Omental fat pad (tissue), 4 donors: Measurements from ENCODE around the gene N4BP2. TPM values are rescaled to one million over a fixed set of nuclear protein-coding genes. Genes with fewer than 3 reads are reported as not detected.

ENCODE experiments used
- ATAC-seq: fragments of 150-250 bp; one replicate; pipeline ENCODE4 v1.9.1; 2016; ENCODE audit warnings: mild to moderate bottlenecking, moderate library complexity; ENCODE audit not compliant: low FRiP score
- DNase-seq: peaks from one replicate; pipeline ENCODE4 v3.0.0-alpha.2; 2019; ENCODE audit warnings: low spot score
- total RNA-seq, 4 donors: library from RNA; depleted of rRNA; stranded (reverse); fragments of >200 nt; gene quantifications; one replicate each; pipeline ENCODE4 v1.1.0, GENCODE V29; 2016
- TF ChIP-seq, protein P1 (sequence below), 3 donors: fragments of 450-650 bp; IDR thresholded peaks; one replicate each; pipeline ENCODE4 v1.5.1; 2016 to 2017; ENCODE audit warnings: antibody characterized with exemption in 3 of 3, mild to moderate bottlenecking in 3 of 3, moderate library complexity in 2 of 3

Gene N4BP2
- total RNA-seq, 4 donors from 2014 or later, result 6.5 to 9.2 (median 9.0) TPM

DNA sequence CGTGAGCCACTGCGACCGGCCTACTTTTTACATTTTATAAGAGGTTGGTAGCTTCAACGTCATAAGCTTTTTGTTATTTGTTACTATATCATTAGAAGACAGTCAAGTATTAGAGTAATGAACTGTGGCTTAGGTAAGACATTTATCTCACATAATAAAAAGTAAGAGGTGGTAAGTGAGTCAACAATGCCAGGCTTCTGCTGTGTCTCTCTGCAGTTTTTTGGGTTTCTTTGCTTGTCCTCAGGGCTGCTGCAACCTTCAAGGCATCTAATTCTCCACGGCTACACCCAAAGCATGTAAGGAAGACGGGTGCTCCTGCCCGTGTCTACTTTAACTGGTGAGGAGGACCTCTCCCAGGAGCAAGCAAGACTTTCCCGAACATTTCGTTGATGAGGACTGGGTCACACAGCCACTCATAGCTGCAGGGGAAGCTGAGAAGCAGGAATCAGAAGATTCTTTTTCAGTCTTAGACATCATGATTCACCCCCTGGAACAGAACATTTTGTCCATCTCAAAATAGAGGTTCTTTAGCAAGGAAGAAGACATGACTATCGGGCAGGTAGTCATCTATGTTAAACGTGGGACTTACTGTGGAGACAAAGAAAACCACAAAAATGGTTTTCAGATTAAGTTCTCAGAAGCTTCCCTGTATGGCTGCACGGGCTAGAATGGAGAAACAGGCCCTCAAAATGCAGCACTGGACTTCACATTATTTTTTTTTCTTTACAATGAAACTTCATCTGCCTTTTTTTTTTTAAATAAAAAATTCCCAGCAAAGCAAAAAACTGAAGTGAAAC, 127.2 kb downstream of the N4BP2 start:
- ATAC-seq, result peak; percentile 19
- no peak for DNase-seq
- TF ChIP-seq, protein P1, sequence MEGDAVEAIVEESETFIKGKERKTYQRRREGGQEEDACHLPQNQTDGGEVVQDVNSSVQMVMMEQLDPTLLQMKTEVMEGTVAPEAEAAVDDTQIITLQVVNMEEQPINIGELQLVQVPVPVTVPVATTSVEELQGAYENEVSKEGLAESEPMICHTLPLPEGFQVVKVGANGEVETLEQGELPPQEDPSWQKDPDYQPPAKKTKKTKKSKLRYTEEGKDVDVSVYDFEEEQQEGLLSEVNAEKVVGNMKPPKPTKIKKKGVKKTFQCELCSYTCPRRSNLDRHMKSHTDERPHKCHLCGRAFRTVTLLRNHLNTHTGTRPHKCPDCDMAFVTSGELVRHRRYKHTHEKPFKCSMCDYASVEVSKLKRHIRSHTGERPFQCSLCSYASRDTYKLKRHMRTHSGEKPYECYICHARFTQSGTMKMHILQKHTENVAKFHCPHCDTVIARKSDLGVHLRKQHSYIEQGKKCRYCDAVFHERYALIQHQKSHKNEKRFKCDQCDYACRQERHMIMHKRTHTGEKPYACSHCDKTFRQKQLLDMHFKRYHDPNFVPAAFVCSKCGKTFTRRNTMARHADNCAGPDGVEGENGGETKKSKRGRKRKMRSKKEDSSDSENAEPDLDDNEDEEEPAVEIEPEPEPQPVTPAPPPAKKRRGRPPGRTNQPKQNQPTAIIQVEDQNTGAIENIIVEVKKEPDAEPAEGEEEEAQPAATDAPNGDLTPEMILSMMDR (IDR thresholded peaks at IDR 0.05), result no peak

DNA sequence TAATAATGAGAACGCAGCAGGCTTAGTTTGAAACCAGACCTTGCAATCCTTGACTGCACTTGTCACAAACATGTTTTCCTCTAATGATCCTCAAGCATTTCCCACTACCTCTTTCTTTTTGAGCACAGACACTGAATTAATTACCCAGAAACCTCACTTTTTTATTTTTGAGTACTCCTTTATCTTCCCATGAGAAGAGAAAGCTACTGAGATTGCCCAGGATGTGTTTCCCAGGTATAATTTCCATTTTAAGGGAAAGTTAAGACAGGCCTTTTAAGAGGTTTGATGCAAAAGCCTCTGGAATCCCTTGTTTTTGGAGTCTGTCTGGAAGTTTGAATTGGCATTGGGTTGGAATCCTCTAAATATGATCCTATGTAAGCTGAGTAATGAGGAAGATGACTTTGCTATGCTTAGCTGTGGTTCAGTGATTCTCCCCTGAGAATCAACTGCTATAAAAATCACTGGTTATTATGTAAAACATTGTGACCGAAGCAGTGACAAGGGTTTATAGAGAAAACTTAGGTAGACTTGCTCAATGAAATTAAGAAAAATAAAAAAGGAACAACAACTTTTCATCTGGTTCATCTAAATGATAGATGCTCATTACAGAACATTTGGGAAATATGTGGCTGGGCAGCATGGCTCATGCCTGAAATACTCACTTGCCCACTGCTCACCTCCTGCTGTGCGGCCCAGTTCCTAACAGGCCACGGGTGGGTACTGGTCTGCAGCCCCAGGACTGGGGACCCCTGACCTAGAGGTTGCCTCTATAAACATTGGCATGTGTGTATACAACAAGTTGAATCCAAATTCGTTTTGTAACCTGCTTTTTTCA, 129.4 kb downstream of the N4BP2 start:
- TF ChIP-seq, protein P1 (IDR thresholded peaks at IDR 0.05), result no peak
- DNase-seq, result no peak
- no peak for ATAC-seq

DNA sequence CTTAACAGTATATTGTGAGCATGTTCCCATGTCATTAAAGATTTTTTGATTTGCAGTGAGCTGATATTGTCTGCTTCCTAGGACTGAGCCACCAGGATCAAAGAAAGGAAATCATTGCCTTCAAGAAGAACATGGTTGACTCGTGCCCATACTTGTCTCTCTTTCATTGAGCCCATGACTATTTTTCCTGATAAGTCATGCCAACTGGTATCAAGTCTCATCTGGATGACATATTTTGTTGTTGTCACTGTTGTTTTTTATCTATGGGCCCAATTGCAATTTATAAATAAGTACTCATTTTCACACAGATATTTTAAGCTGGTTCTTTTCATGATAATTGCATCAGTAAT, 130.0 kb downstream of the N4BP2 start:
- TF ChIP-seq, protein P1 (IDR thresholded peaks at IDR 0.05), result no peak
- no peak for ATAC-seq

DNA sequence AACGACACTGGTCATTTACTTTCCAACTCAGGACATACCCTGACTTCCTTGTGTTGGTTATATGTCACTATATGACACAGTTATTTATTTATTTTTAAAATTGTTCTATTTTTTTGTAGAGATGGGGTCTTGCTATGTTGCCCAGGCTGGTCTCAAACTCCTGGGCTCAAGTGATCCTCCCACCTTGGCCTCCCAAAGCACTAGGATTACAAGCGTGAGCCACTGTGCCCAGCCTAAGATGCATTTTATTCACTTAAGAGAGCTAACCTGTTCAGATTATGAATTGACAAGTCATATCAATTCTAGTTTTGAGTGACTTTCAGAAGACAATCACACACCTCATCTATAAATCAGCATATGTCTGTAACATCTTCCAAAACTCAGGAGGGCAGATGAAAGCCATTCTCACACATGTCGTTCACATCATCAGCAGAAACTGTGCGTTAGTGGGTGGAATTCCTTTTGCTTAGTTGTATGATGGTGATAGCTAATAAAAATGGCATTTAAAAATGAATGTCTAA, 130.8 kb downstream of the N4BP2 start:
- no peak for ATAC-seq
- DNase-seq, result no peak
- TF ChIP-seq, protein P1 (IDR thresholded peaks at IDR 0.05), result no peak

More for the DNA sequence above, 130.0 kb downstream of the N4BP2 start:
- DNase-seq, result no peak

DNA sequence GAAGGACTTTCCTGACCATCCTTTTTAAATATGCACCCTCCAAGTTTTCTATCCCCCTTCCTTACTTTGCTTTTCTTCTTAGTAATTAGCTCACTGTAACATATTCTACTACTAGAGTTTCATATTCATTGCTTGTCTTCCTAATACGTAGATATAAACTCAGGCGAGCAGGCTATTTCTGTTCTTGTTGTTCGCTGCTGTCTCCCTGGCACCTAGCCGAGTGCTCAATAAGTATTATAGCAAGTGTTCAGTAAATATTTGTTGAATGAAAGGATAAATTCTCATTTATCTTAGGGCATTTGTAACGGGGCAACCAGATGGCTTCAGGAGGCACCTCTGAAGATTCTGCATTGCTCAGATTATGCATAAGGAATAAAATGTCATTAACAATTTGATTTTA, 133.4 kb downstream of the N4BP2 start:
- no peak for DNase-seq
- TF ChIP-seq, protein P1 (IDR thresholded peaks at IDR 0.05), result no peak
- no peak for ATAC-seq

DNA sequence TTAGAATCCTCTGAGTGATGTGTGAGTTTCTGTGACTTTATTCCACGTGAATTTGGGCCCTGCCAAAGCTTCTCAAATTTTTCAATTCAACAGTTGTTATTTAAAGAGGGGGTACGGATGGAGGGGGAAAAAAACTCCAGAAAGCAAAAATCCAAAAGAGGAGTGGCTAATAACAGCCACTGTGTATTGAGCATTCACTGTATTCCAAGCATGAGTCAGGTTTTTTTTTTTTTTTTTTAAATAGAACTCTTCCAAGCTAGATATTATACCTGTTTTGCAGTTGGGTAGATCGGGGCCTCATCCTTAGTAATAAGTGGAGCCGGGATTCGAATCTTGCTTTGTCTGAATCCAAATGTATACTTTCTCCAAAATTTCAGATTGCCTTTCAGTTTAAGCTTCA, 133.8 kb downstream of the N4BP2 start:
- no peak for ATAC-seq

More for the DNA sequence above, 133.8 kb downstream of the N4BP2 start:
- TF ChIP-seq, protein P1 (IDR thresholded peaks at IDR 0.05), result no peak
- no peak for DNase-seq
